PC-9 (cell line): ENCODE data around the gene COTL1. TPM values are rescaled to one million over a fixed set of nuclear protein-coding genes. Genes with fewer than 3 reads are reported as not detected.

ENCODE experiments used
- BruUV-seq: library from RNA; stranded (reverse); fragments of 400-500 nt; replicated peaks from 2 replicates; lab custom pipeline; 2021; lab: Mats Ljungman, UMichigan
- CTCF ChIA-PET: fragments of 300-600 bp; sonication (Branson Sonifier 250); formaldehyde crosslinking; loops from one replicate; lab custom pipeline; 2022; ENCODE audit warnings: antibody characterized with exemption; lab: Charles Lee
- POLR2A ChIA-PET: fragments of 300-600 bp; sonication (Branson Sonifier 250); formaldehyde crosslinking; loops from one replicate; lab custom pipeline; 2022; ENCODE audit warnings: antibody characterized with exemption; ENCODE audit not compliant: unreplicated experiment; lab: Charles Lee
- DNase-seq, 2 experiments: peaks; one replicate each; pipeline versions ENCODE4 v3.0.0 to v3.0.0-alpha.2; 2015 to 2022; ENCODE audit warnings: mixed read lengths in 1 of 2
- H2AFZ ChIP-seq: fragments of 200-600 bp; sonication (generic); 2 replicates; pipeline ENCODE4 v1.8.1; 2017; ENCODE audit warnings: antibody characterized with exemption
- H3F3A ChIP-seq: fragments of 200-600 bp; sonication (generic); 2 replicates; pipeline ENCODE4 v1.8.1; 2017; ENCODE audit warnings: antibody characterized with exemption, mild to moderate bottlenecking, low read depth; ENCODE audit not compliant: insufficient read depth
- H3K27ac ChIP-seq: fragments of 200-600 bp; sonication (generic); 2 replicates; pipeline ENCODE4 v1.6.1; 2016; ENCODE audit warnings: mixed run types
- H3K27me3 ChIP-seq: fragments of 200-600 bp; sonication (generic); 2 replicates; pipeline ENCODE4 v1.6.1; 2016; ENCODE audit warnings: low read depth, mixed run types; ENCODE audit not compliant: insufficient read depth
- H3K36me3 ChIP-seq: fragments of 200-600 bp; sonication (generic); 2 replicates; pipeline ENCODE4 v1.6.1; 2016; ENCODE audit warnings: low read depth, mixed run types
- H3K4me1 ChIP-seq: fragments of 200-600 bp; sonication (generic); replicated peaks from 2 replicates; pipeline ENCODE4 v1.6.1; 2016; ENCODE audit warnings: mixed run types; ENCODE audit not compliant: insufficient read depth
- H3K4me2 ChIP-seq: fragments of 200-600 bp; sonication (generic); 2 replicates; pipeline ENCODE4 v1.6.1; 2017; ENCODE audit warnings: mixed run types
- H3K4me3 ChIP-seq: fragments of 200-600 bp; sonication (generic); 2 replicates; pipeline ENCODE4 v1.6.1; 2016; ENCODE audit warnings: mixed run types
- H3K79me2 ChIP-seq: fragments of 200-600 bp; sonication (generic); 2 replicates; pipeline ENCODE4 v1.6.1; 2017; ENCODE audit warnings: low read depth, mixed run types
- H3K9me2 ChIP-seq: fragments of 200-600 bp; sonication (generic); 2 replicates; pipeline ENCODE4 v1.8.1; 2017; ENCODE audit warnings: mild to moderate bottlenecking; ENCODE audit not compliant: insufficient read depth
- H3K9me3 ChIP-seq: fragments of 200-600 bp; sonication (generic); 2 replicates; pipeline ENCODE4 v1.8.1; 2016; ENCODE audit warnings: low read depth; ENCODE audit not compliant: insufficient read depth
- H4K20me1 ChIP-seq: fragments of 200-600 bp; sonication (generic); 2 replicates; pipeline ENCODE4 v1.8.1; 2017; ENCODE audit not compliant: insufficient read depth
- EZH2 ChIP-seq: fragments of 200-600 bp; sonication (generic); IDR thresholded peaks from 2 replicates; pipeline ENCODE4 v1.8.0; 2017; ENCODE audit warnings: antibody characterized with exemption, low read depth
- intact Hi-C: fragments of 100-400 bp; cut with micrococcal nuclease; formaldehyde crosslinking; loops from one replicate; pipeline ENCODE4 v1.10.0; 2022; ENCODE audit not compliant: unreplicated experiment
- total RNA-seq: library from RNA; stranded (reverse); gene quantifications from 2 replicates; pipeline ENCODE4 v1.2.3, GENCODE V29; 2021
- TF ChIP-seq, protein P1 (sequence below): fragments of 200-600 bp; sonication (generic); conservative IDR thresholded peaks from 2 replicates; pipeline ENCODE4 v1.6.1; 2017; ENCODE audit warnings: mixed run types, antibody characterized with exemption, mild to moderate bottlenecking, moderate library complexity

Gene COTL1
- total RNA-seq, 1 experiment from 2014 or later: 512 TPM

DNA sequence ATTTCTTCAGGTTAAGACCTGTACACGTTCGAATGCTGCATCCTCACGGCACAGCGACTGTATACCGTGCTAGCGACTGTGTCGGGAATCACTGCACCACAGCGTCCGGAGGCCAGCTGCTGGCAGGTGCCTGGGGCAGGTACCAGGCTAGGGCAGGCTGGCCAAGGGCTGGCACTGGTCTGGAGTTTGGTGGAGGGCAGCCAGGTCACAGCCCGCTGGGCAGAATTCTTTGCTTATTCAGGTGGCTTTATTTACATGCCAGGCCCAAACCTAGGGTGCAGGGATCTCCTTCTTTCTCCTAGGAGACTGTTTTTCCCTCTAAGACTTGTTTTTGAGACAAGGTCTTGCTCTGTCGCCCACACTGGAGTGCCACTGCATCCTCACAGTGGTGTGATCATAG lies 37.9 kb downstream of the COTL1 start:
- CTCF ChIA-PET: no interaction called here
- Histone ChIP-seq H2AFZ (no peak overlapping the region), H4K20me1 (peaks cover 87% of the 10 kb centered on the region), H3F3A (peaks cover 58% of the 10 kb centered on the region; the same call in 1 of the 2 replicates), H3K27me3 (no peaks in the 10 kb centered on the region), H3K4me3 (no peak overlapping the region), H3K27ac (no peak overlapping the region), H3K4me1 (no peaks in the 10 kb centered on the region), H3K9me2 (no peaks in the 10 kb centered on the region), H3K4me2 (no peak overlapping the region), H3K36me3 (0 out of 2 replicates have a peak, but pooled peaks cover 6% of the 10 kb centered on the region), H3K79me2 (peaks cover 92% of the 10 kb centered on the region), H3K9me3 (no peaks in the 10 kb centered on the region)
- no peak for DNase-seq
- BruUV-seq: no TSS peak
- no peak for TF ChIP-seq EZH2
- intact Hi-C loops: no loop called here
- POLR2A ChIA-PET: no interaction called here

DNA sequence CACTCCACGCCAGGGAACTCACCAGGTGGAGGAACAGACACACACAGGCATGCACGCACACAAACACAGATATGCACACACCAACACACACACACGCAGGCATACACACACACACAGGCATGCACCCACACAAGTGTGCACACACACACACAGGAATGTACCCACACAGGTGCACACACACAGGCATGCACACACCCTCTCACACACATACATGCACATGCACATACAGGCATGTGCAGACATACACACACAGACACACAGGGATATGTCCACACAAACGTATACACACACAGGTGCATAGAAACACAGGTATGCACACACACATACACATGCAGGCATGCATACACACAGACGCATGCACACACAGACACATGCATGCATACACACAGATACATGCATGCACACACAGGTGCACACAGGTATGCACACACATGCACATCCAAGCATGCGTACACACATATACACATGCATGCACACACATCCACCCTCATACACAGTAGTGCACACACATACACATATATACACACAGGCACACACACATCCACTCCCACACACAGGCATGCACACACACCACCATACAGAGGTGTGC lies 39.2 kb downstream of the COTL1 start:
- no TSS peak for BruUV-seq
- Histone ChIP-seq H3K79me2 (peaks cover 89% of the 10 kb centered on the region), H3K27ac (no peak overlapping the region), H4K20me1 (peaks cover 82% of the 10 kb centered on the region), H3K27me3 (no peaks in the 10 kb centered on the region), H3K4me3 (no peak overlapping the region), H3K9me3 (no peaks in the 10 kb centered on the region), H3K36me3 (0 out of 2 replicates have a peak, but pooled peaks cover 3% of the 10 kb centered on the region), H2AFZ (no peak overlapping the region), H3K4me1 (no peaks in the 10 kb centered on the region), H3K9me2 (no peaks in the 10 kb centered on the region), H3F3A (peaks cover 49% of the 10 kb centered on the region; the same call in 1 of the 2 replicates), H3K4me2 (no peak overlapping the region)
- ChIA-PET POLR2A (no interaction called here), CTCF (interaction anchor here (0.7 kb wide), 1 partner anchor 37 kb away, joined by 7 read pairs; no protein-coding TSS in a partner anchor)
- TF ChIP-seq, protein P1, sequence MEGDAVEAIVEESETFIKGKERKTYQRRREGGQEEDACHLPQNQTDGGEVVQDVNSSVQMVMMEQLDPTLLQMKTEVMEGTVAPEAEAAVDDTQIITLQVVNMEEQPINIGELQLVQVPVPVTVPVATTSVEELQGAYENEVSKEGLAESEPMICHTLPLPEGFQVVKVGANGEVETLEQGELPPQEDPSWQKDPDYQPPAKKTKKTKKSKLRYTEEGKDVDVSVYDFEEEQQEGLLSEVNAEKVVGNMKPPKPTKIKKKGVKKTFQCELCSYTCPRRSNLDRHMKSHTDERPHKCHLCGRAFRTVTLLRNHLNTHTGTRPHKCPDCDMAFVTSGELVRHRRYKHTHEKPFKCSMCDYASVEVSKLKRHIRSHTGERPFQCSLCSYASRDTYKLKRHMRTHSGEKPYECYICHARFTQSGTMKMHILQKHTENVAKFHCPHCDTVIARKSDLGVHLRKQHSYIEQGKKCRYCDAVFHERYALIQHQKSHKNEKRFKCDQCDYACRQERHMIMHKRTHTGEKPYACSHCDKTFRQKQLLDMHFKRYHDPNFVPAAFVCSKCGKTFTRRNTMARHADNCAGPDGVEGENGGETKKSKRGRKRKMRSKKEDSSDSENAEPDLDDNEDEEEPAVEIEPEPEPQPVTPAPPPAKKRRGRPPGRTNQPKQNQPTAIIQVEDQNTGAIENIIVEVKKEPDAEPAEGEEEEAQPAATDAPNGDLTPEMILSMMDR: no peak
- TF ChIP-seq EZH2: no peak
- DNase-seq: no peak
- intact Hi-C loops: no loop called here

DNA sequence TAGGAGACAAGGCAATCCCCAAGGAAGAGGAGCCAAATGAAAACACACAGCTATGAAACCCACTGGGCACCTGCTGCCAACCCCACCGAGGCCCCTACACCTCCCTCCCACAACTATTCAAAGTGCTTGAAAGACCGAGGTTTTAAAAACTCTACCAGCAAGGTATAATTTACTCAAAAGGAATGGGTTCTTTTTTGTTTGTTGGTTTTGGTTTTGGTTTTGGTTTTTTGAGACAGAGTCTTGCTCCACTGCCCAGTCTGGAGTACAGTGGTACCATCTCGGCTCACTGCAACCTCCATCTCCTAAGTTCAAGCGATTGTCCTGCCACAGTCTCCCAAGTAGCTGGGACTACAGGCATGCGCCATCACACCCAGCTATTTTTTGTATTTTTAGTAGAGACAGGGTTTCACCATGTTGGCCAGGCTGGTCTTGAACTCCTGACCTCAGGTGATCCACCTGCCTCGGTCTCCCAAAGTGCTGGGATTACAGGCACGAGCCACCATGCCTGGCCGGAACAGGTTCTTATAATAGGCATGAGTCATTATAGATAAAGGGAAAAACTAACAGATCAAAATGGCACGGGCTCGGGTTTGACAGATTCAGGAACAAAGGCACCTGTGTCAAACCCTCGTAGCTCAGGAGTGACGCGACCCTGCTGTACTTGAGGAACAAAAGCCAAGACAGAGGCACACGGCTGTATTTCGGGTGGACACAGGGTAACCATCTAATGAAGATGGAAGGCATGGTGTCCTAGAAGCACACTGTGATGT lies 40.7 kb downstream of the COTL1 start:
- Histone ChIP-seq H3K4me1 (no peaks in the 10 kb centered on the region), H4K20me1 (peaks cover 85% of the 10 kb centered on the region), H3K9me3 (no peaks in the 10 kb centered on the region), H3K27me3 (no peaks in the 10 kb centered on the region), H3F3A (peaks cover 41% of the 10 kb centered on the region; the same call in 1 of the 2 replicates), H3K9me2 (no peaks in the 10 kb centered on the region), H3K79me2 (peaks cover 89% of the 10 kb centered on the region), H2AFZ (no peak overlapping the region), H3K36me3 (peaks cover 13% of the 10 kb centered on the region), H3K27ac (no peak overlapping the region), H3K4me2 (no peak overlapping the region), H3K4me3 (no peak overlapping the region)
- no peak for DNase-seq
- BruUV-seq: no TSS peak
- POLR2A ChIA-PET: no interaction called here
- intact Hi-C loops: no loop called here
- TF ChIP-seq, protein P1: no peak
- no peak for TF ChIP-seq EZH2
- CTCF ChIA-PET: no interaction called here
